Endometrium (tissue), 2 donors: ENCODE measurements around the gene ZNF581.

Experiments used
- FAIRE-seq: peaks from 2 replicates; lab custom pipeline; 2012; peaks lifted over from hg19 to GRCh38; lab: Jason Lieb, UNC
- donor health status: control.
- donor health status: control.

The ZNF581 gene

GRCh38 chr19:55681131-55682092, 38.0 kb downstream of the ZNF581 start:
- FAIRE-seq: no peak

- no peak for FAIRE-seq
Measured at GRCh38 chr19:55683449-55684261, 40.2 kb downstream of the ZNF581 start.

GRCh38 chr19:55684946-55685681, 41.7 kb downstream of the ZNF581 start:
- FAIRE-seq: no peak

GRCh38 chr19:55685776-55686175, 42.3 kb downstream of the ZNF581 start:
- FAIRE-seq: no peak

- no peak for FAIRE-seq
Measured at GRCh38 chr19:55686311-55687050, 43.0 kb downstream of the ZNF581 start.

GRCh38 chr19:55687281-55688201, 44.1 kb downstream of the ZNF581 start:
- no peak for FAIRE-seq

GRCh38 chr19:55688422-55689218, 45.2 kb downstream of the ZNF581 start:
- no peak for FAIRE-seq

- FAIRE-seq: no peak
Measured at GRCh38 chr19:55689411-55690108, 46.1 kb downstream of the ZNF581 start.

- no peak for FAIRE-seq
Measured at GRCh38 chr19:55690109-55690768, 46.8 kb downstream of the ZNF581 start.

- FAIRE-seq: no peak
Measured at GRCh38 chr19:55690769-55691545, 47.5 kb downstream of the ZNF581 start.

GRCh38 chr19:55691561-55692481, 48.4 kb downstream of the ZNF581 start:
- FAIRE-seq: no peak

- no peak for FAIRE-seq
Measured at GRCh38 chr19:55692681-55693081, 49.2 kb downstream of the ZNF581 start.

- no peak for FAIRE-seq
Measured at GRCh38 chr19:55693336-55693974, 50.0 kb downstream of the ZNF581 start.

- FAIRE-seq: no peak
Measured at GRCh38 chr19:55694241-55694655, 50.8 kb downstream of the ZNF581 start.

GRCh38 chr19:55694656-55695491, 51.4 kb downstream of the ZNF581 start:
- FAIRE-seq: no peak
